HEK293 (cell line): ENCODE data around the gene PANK4.
A peak's percentile ranks its signal among the peaks of the same experiment; 100 is the strongest.

Source experiments
- CTCF ChIA-PET: fragments of 350-600 bp; formaldehyde crosslinking; extraction: SDS; loops from one replicate; lab custom pipeline; 2021; ENCODE audit warnings: antibody characterized with exemption; lab: Yijun Ruan, JAX
- POLR2A ChIA-PET: fragments of 300-600 bp; formaldehyde crosslinking; extraction: SDS; loops from one replicate; lab custom pipeline; 2020; ENCODE audit warnings: antibody characterized with exemption, inconsistent platforms; lab: Yijun Ruan, JAX
- H3K27ac ChIP-seq: fragments of 200-500 bp; sonication (Bioruptor generic); 2 replicates; pipeline ENCODE4 v1.5.1; 2014; ENCODE audit warnings: low read depth, low read length, control low read depth, inconsistent platforms; ENCODE audit errors: extremely low read depth
- H3K36me3 ChIP-seq, 2 experiments: fragments of 200-500 bp in 1 of 2; sonication (Bioruptor generic) in 1 of 2; 1 replicate in 1 of 2; 2 replicates in 1 of 2; pipeline ENCODE4 v1.5.1; 2014 to 2017; ENCODE audit warnings: inconsistent platforms in 2 of 2, low read length in 2 of 2; ENCODE audit not compliant: control insufficient read depth in 2 of 2, insufficient read depth in 1 of 2
- H3K4me1 ChIP-seq: fragments of 200-500 bp; sonication (Bioruptor generic); 2 replicates; pipeline ENCODE4 v1.5.1; 2014; ENCODE audit warnings: mild to moderate bottlenecking, low read length, inconsistent platforms; ENCODE audit not compliant: control insufficient read depth, insufficient read depth
- H3K4me3 ChIP-seq: 2 replicates; pipeline ENCODE4 v1.5.1; 2011; ENCODE audit warnings: low read depth, mild to moderate bottlenecking, control low read depth, low read length, moderate library complexity
- H3K9me3 ChIP-seq: fragments of 200-500 bp; sonication (Bioruptor generic); 2 replicates; pipeline ENCODE4 v1.5.1; 2014; ENCODE audit warnings: low read depth, low read length, inconsistent platforms; ENCODE audit not compliant: control insufficient read depth, insufficient read depth
- BCL11A ChIP-seq: fragments of 450-650 bp; formaldehyde crosslinking; IDR thresholded peaks from 2 replicates; pipeline ENCODE4 v1.5.1; 2016; ENCODE audit warnings: low read depth, missing biosample characterization, missing genetic modification characterization
- BCL11B ChIP-seq: fragments of 450-650 bp; formaldehyde crosslinking; IDR thresholded peaks from 2 replicates; pipeline ENCODE4 v1.5.1; 2016; ENCODE audit warnings: low read depth, missing biosample characterization, missing genetic modification characterization
- GLIS1 ChIP-seq: fragments of 450-650 bp; formaldehyde crosslinking; IDR thresholded peaks from 2 replicates; pipeline ENCODE4 v1.5.1; 2016; ENCODE audit warnings: missing biosample characterization, missing genetic modification characterization
- GLIS2 ChIP-seq: fragments of 450-650 bp; formaldehyde crosslinking; IDR thresholded peaks from 2 replicates; pipeline ENCODE4 v1.5.1; 2016; ENCODE audit warnings: missing biosample characterization, missing genetic modification characterization
- HIC1 ChIP-seq: fragments of 450-650 bp; formaldehyde crosslinking; IDR thresholded peaks from 2 replicates; pipeline ENCODE4 v1.5.1; 2016; ENCODE audit warnings: missing biosample characterization, missing genetic modification characterization
- HOXC10 ChIP-seq: sonication (generic); formaldehyde crosslinking; IDR thresholded peaks from 2 replicates; pipeline ENCODE4 v1.8.1; 2023; ENCODE audit warnings: mild to moderate bottlenecking, missing genetic modification reagents
- PRDM6 ChIP-seq: fragments of 450-650 bp; formaldehyde crosslinking; IDR thresholded peaks from 2 replicates; pipeline ENCODE4 v1.5.1; 2017; ENCODE audit warnings: missing biosample characterization, missing genetic modification characterization
- SP2 ChIP-seq: fragments of 450-650 bp; formaldehyde crosslinking; IDR thresholded peaks from 2 replicates; pipeline ENCODE4 v1.5.1; 2016; ENCODE audit warnings: missing biosample characterization, missing genetic modification characterization
- ZFP41 ChIP-seq: fragments of 450-650 bp; formaldehyde crosslinking; IDR thresholded peaks from 2 replicates; pipeline ENCODE4 v1.5.1; 2016; ENCODE audit warnings: missing biosample characterization, missing genetic modification characterization, borderline replicate concordance
- ZIC2 ChIP-seq: fragments of 450-650 bp; formaldehyde crosslinking; IDR thresholded peaks from 2 replicates; pipeline ENCODE4 v1.5.1; 2016; ENCODE audit warnings: missing biosample characterization, missing genetic modification characterization
- ZNF112 ChIP-seq: fragments of 450-650 bp; formaldehyde crosslinking; IDR thresholded peaks from 2 replicates; pipeline ENCODE4 v1.5.0; 2017; ENCODE audit warnings: missing biosample characterization, missing genetic modification characterization
- ZNF121 ChIP-seq: fragments of 450-650 bp; formaldehyde crosslinking; IDR thresholded peaks from 2 replicates; pipeline ENCODE4 v1.5.1; 2016; ENCODE audit warnings: missing biosample characterization, missing genetic modification characterization
- ZNF16 ChIP-seq: fragments of 450-650 bp; formaldehyde crosslinking; IDR thresholded peaks from 2 replicates; pipeline ENCODE4 v1.5.1; 2016; ENCODE audit warnings: low read depth, missing biosample characterization, missing genetic modification characterization
- ZNF266 ChIP-seq: fragments of 450-650 bp; formaldehyde crosslinking; IDR thresholded peaks from 2 replicates; pipeline ENCODE4 v1.5.1; 2016; ENCODE audit warnings: missing biosample characterization, missing genetic modification characterization, low read depth
- ZNF391 ChIP-seq: fragments of 450-650 bp; formaldehyde crosslinking; IDR thresholded peaks from 2 replicates; pipeline ENCODE4 v1.5.1; 2016; ENCODE audit warnings: low read depth, missing biosample characterization, missing genetic modification characterization, borderline replicate concordance
- ZNF394 ChIP-seq: fragments of 450-650 bp; formaldehyde crosslinking; IDR thresholded peaks from 2 replicates; pipeline ENCODE4 v1.5.1; 2016; ENCODE audit warnings: missing biosample characterization, missing genetic modification characterization, mild to moderate bottlenecking, moderate library complexity, borderline replicate concordance
- ZNF423 ChIP-seq: fragments of 450-650 bp; formaldehyde crosslinking; IDR thresholded peaks from 2 replicates; pipeline ENCODE4 v1.5.1; 2016; ENCODE audit warnings: missing biosample characterization, missing genetic modification characterization
- ZNF48 ChIP-seq: fragments of 450-650 bp; formaldehyde crosslinking; IDR thresholded peaks from 2 replicates; pipeline ENCODE4 v1.5.1; 2016; ENCODE audit warnings: missing biosample characterization, missing genetic modification characterization
- ZNF768 ChIP-seq: fragments of 450-650 bp; formaldehyde crosslinking; IDR thresholded peaks from 2 replicates; pipeline ENCODE4 v1.5.1; 2018; ENCODE audit warnings: missing biosample characterization, mild to moderate bottlenecking, missing genetic modification characterization
- ZNF791 ChIP-seq: fragments of 450-650 bp; formaldehyde crosslinking; IDR thresholded peaks from 2 replicates; pipeline ENCODE4 v1.5.1; 2016; ENCODE audit warnings: missing biosample characterization, missing genetic modification characterization
- ZNF830 ChIP-seq: fragments of 450-650 bp; IDR thresholded peaks from 2 replicates; pipeline ENCODE4 v1.5.0; 2018; ENCODE audit warnings: missing biosample characterization, missing genetic modification characterization, low read depth, mild to moderate bottlenecking, moderate library complexity

The PANK4 gene

GRCh38 chr1:2501041-2501819, 25.2 kb downstream of the PANK4 start:
- Histone ChIP-seq H3K27ac (no peak overlapping the region), H3K4me1 (no peaks in the 10 kb centered on the region), H3K9me3 (no peaks in the 10 kb centered on the region), H3K36me3 (no peaks in the 10 kb centered on the region), H3K4me3 (no peak overlapping the region)
- CTCF ChIA-PET: no interaction called here
- TF ChIP-seq ZNF791 (tag by site-specific recombination): no peak
- peak; percentile 83 for TF ChIP-seq ZNF394 (tag by site-specific recombination)
- POLR2A ChIA-PET: interaction anchor here (0.6 to 1.6 kb wide), 2 partner anchors 25 to 45 kb away, joined by 4 to 5 read pairs; partner anchors contain the start of gene PANK4

- TF ChIP-seq ZNF112 (tag by site-specific recombination) (no peak), ZNF830 (tag by site-specific recombination) (no peak), ZIC2 (peak; percentile 22), ZNF266 (tag by site-specific recombination) (no peak), PRDM6 (no peak), ZNF391 (tag by site-specific recombination) (no peak)
- Histone ChIP-seq H3K9me3 (no peaks in the 10 kb centered on the region), H3K4me3 (no peak overlapping the region), H3K27ac (no peak overlapping the region), H3K4me1 (no peaks in the 10 kb centered on the region), H3K36me3 (no peaks in the 10 kb centered on the region)
- ChIA-PET CTCF (no interaction called here), POLR2A (no interaction called here)
Observed at GRCh38 chr1:2499986-2500596, 26.3 kb downstream of the PANK4 start.

- H3K36me3 ChIP-seq: no peaks in the 10 kb centered on the region
- no peaks in the 10 kb centered on the region; the same call in 1 of the 2 replicates for H3K4me1 ChIP-seq
- no peak overlapping the region for H3K27ac ChIP-seq
- CTCF ChIA-PET: no interaction called here
- TF ChIP-seq HOXC10 (no peak), ZNF423 (tag by site-specific recombination) (no peak), ZNF16 (tag by site-specific recombination) (no peak), ZFP41 (no peak), SP2 (tag by site-specific recombination) (no peak), ZNF48 (tag by site-specific recombination) (no peak), BCL11B (tag by site-specific recombination) (peak; percentile 42; the same call in 1 of the 2 replicates), BCL11A (peak; percentile 74; the same call in 1 of the 2 replicates), GLIS2 (0 out of 2 replicates have a peak, but pooled peaks have one; percentile 28), HIC1 (tag by site-specific recombination) (peak; percentile 53; the same call in 1 of the 2 replicates), ZNF768 (tag by site-specific recombination) (no peak), ZNF121 (tag by site-specific recombination) (no peak), GLIS1 (tag by site-specific recombination) (peak; percentile 23; the same call in 1 of the 2 replicates)
- H3K4me3 ChIP-seq: no peak overlapping the region
- H3K9me3 ChIP-seq: no peaks in the 10 kb centered on the region
- POLR2A ChIA-PET: no interaction called here
Observed at GRCh38 chr1:2499260-2499659, 27.1 kb downstream of the PANK4 start.
